MM.1S (cell line): Measurements from ENCODE around the gene USP11.

ENCODE experiments used
- CTCF ChIP-seq: fragments of 300-600 bp; sonication (generic); IDR thresholded peaks from 2 replicates; pipeline ENCODE4 v1.5.1; 2016; ENCODE audit warnings: antibody characterized with exemption, low read length, mixed read lengths
- EZH2 ChIP-seq: fragments of 300-600 bp; sonication (generic); optimal IDR thresholded peaks from 2 replicates; pipeline ENCODE3; 2017; ENCODE audit warnings: low read depth, mild to moderate bottlenecking, antibody characterized with exemption, low read length, mixed read lengths
- EZH2phosphoT487 ChIP-seq: fragments of 300-600 bp; sonication (generic); IDR thresholded peaks from 2 replicates; pipeline ENCODE4 v1.6.1; 2018; ENCODE audit warnings: antibody characterized with exemption, low read length

GRCh38 chrX:47231167-47231566 lies 1.6 kb upstream of the USP11 start:
- no peak for TF ChIP-seq CTCF
- no peak for TF ChIP-seq EZH2
- no peak for TF ChIP-seq EZH2phosphoT487
